ENCODE results near the gene CATSPERD.
"Not testable (repeated sequence)": the region's sequence is repeated elsewhere in the genome, so short reads cannot be mapped to it uniquely, and the experiment has no call there.

CATSPERD gene

GRCh38 chr19:5686326-5686646 lies 34.2 kb upstream of the CATSPERD start:
- DNase-seq: no peak

DNA sequence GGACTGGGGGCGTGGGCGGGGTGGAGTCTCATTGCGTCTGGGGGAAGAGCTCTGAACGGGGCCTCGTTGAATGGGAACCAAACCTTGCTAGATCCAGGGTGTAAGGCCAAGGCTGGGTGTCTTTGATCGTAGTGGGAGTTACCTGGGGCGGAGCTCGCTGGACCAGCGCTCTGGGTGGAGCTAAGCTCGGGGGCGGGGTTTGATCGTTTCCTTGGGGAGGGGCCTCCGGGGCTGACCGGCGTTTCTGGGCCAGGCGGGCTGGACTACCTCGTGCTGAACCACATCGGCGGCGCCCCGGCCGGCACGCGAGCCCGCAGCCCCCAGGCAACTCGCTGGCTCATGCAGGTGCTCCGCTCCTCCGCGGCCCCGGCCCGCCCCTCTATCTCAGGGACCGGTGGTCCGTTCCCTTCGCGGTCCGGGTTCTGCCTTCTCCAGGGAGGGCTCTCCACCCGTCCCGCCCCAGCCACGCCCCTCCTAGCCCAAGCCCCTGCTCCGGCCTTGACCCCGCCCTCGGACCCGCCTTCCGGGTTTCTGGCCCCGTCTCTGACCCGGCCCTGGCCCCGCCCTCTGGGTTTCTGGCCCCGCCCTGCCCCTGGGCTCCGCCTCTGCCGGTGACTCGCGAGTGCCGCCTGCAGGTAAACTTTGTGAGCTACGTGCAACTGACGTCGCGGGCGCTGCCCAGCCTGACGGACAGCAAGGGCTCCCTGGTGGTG lies 33.6 kb upstream of the CATSPERD start:
- DNase-seq: peak; percentile 81

DNA sequence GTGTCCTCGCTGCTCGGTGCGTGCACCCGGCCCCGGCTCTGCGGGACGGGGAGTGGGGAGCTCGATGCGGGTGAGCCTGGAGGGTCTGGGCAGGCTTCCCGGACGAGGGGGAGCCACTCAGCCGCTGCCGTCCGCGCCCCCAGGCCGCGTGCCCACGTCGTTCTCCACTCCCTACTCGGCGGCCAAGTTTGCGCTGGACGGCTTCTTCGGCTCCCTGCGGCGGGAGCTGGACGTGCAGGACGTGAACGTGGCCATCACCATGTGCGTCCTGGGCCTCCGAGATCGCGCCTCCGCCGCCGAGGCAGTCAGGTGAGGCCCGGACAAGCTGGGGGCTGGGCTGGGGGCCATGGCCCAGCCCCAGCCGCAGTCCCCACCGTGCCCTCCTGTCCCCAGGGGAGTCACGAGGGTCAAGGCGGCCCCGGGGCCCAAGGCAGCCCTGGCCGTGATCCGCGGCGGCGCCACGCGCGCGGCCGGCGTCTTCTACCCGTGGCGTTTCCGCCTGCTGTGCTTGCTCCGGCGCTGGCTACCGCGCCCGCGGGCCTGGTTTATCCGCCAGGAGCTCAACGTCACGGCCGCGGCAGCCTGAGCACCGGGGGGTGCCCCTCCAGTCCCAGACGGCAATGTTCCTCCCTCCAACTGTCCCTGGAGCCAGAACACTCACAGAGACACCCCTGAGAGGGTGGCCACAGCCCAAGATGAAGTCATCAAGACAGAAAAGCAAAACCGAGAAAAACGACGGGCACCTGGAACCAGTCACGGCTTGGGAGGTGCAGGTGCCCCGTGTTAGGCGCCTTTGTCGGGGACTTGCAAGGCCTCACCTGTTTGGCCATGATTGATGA lies 32.9 kb upstream of the CATSPERD start:
- no peak for DNase-seq

- not testable (repeated sequence) for DNase-seq
These were observed 32.1 kb upstream of the CATSPERD start for GRCh38 chr19:5688262-5688881.

DNA sequence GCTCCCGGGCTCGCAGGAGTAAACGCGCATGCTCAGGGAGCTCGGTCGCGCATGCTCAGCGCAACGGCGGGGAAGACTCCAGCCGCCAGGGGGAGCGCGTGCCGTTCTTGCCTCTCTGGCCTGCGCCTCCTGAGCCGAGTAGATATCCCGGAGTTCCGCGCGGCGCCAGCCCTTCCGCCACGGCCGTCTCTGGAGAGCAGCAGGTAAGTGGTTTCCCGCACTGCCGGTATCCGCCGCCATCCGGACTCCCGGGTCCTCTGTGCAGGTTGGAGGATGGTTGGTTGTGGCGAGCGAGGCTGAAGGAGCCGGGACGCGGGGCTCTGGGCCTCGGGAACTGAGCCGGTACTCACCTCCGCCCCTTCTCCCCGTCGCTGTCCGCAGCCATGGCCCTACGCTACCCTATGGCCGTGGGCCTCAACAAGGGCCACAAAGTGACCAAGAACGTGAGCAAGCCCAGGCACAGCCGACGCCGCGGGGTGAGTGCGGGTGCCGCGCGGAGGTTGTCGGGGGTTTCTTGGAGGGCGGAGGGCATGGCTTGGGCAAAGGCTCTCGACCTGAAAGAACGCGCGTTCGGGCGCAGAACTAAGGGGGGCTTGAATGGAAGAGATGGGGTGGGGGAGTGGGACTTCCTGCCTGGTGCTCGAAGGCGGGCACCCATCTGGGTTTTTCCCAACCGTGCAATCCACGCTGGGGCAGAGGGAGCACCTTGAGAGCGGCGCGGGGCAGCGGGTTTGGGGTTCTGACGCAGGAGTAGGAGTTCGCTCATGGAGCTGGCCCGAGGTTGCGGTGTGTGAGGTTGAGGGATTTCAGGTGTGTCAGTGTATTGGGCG lies 30.1 kb upstream of the CATSPERD start, which contains the start of gene RPL36:
Gene RPL36, plus strand, starts transcription at position 171 of the 830 bp plus-strand sequence. Its CDS starts 213 bp downstream, at position 384.
- peak; percentile 84 for DNase-seq

DNA sequence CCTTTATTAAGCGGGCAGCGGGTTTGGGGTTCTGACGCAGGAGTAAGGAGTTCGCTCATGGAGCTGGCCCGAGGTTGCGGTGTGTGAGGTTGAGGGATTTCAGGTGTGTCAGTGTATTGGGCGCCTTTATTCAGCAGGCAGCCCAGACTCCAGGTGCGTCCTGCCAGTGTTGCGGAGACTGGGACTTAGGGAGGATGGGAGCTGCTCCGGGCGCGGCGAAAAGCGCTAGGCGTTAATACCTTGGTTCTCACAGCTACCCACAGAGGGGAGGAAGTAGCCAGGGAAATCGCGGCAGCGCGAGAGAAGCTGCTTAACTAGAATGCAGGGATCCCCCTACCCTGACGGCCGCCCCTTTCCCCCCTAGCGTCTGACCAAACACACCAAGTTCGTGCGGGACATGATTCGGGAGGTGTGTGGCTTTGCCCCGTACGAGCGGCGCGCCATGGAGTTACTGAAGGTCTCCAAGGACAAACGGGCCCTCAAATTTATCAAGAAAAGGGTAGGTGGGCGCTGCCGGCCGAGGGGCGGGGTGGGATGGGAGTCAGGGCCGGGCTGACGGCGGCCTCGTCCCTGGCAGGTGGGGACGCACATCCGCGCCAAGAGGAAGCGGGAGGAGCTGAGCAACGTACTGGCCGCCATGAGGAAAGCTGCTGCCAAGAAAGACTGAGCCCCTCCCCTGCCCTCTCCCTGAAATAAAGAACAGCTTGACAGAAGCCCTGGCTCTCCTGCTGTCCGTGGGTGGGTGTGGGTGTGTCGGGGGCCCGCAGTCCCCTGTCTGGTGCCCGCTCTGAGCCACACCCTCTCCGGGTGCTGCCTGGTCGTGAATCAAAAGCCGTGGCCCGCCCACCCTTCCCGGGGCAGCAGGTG lies 29.2 kb upstream of the CATSPERD start:
- no peak for DNase-seq

- DNase-seq: no peak
These were observed 28.4 kb upstream of the CATSPERD start for GRCh38 chr19:5691822-5692722.

DNA sequence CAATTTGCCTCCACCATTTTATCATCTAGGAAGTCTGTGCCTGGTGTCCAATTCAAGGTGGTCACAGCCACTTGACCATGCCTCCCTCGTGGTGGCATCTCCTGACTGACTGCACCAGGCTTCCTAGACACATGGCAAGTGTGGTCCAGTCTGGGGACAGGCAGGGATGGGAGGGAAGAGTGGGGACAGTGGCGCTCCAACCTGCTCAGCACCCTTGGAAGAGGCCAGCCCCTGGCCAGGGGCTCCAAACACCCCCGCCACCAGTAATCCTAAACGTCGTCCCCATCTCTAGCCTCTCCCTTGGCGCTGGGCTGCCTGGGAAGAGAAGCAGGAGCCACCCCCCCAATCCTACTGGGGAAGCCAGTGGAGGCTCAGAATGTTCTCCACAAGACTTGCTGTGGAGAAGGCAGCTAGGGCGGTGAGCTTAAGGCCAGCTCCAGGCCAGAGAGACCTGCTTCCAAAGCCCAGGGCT lies 27.7 kb upstream of the CATSPERD start:
- DNase-seq: no peak

DNA sequence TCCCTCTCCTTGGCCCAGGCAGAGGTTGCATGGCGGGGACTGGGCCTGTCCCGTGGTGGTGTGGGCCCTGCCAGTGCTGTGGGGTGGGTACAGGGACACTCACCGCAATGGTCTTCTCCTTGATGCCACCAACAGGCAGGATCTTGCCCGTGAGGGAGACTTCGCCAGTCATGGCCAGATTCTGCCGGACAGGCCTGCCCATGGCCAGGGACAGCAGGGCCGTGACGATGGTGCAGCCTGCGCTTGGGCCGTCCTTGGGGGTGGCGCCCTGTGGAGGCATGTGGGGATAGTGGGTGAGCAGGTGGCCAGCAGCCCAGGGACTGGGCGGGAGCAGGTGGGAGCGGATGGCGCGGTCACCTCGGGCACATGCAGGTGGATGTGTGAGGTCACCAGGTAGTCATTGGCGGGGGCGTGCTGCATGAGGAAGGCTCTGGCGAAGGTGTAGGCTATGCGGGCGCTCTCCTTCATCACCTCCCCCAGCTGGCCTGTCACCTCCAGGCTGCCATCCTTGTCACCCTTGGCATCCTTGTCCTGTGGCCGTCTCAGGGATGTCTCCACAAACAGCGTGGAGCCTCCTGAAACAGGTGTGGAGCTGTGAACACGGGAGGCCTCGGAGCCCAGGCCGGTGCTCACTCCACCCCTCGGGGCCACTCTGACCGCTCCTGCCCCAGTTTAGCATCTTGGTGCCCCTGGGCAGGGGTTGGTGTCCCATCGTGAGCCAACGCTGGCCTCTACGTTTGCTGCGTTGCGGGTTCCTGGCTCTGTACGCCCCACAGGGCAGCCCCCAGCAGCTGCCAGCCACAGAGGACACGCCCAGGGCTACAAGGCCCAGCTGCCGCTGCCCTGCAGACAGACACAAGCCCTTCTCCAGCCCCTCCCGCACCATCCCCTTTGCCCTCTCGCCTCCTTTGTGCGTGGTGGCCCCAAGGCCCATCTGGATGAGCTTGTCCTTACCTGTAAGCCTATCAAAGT lies 27.0 kb upstream of the CATSPERD start:
- no peak for DNase-seq

GRCh38 chr19:5694167-5694955 lies 26.1 kb upstream of the CATSPERD start:
- no peak for DNase-seq

DNA sequence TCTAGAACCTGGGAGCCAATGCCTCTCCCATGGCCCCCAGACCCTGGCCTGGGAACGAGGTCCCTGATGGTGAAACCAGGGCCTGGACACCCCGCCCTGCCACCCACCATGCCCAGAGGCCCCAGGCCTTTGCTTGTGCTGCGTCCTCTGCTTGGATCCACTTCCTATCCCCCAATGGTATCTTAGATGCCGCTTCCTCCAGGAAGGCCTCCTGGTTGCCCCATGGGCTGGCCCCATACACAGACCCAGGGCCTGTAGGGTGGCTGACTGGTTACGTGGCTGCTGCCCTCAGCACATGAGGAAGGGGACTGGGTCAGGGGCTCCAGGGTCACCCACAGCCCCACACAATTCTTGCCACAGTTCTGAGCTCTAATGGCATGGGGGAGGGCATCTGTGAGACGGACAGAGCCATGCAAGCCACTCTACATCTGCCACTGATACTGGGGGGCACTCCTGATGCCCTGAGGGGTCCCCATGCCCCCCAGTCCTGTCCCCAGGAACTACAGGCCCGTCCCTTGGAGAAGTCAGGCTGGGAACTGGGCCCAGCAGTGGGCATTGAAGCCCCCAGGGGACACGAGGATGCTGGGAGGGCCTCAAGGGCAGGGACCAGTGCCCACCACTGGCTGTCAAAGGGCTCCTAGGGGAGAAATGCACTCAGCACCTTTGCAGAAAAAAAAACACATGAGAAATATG lies 25.3 kb upstream of the CATSPERD start:
- DNase-seq: no peak

DNA sequence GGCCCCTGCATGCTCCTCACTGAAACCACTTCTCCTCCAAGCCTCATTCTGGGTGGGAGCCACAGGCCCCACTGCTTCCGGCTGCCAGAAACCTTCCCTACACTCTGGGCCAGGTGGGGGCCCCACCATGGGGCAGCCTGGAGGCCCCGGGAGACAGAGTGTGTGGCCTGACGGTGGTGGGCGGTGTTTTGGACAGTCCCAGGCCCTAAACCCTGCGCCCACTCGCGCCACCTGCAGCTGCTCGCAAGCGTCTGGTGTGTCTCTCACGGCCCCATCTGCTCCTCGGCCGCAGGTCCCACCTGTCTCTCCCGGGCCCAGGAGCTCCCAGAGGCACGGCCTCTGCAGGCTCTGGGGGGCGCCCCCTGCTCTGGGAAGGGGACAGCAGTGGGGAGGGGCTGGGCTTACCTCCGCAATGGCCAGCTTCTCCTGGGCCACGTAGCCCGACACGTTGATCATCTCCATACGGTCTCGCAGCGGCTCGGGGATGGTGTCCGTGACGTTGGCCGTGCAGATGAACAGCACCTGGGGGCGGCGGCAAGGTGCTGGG lies 24.7 kb upstream of the CATSPERD start:
- DNase-seq: no peak

DNA sequence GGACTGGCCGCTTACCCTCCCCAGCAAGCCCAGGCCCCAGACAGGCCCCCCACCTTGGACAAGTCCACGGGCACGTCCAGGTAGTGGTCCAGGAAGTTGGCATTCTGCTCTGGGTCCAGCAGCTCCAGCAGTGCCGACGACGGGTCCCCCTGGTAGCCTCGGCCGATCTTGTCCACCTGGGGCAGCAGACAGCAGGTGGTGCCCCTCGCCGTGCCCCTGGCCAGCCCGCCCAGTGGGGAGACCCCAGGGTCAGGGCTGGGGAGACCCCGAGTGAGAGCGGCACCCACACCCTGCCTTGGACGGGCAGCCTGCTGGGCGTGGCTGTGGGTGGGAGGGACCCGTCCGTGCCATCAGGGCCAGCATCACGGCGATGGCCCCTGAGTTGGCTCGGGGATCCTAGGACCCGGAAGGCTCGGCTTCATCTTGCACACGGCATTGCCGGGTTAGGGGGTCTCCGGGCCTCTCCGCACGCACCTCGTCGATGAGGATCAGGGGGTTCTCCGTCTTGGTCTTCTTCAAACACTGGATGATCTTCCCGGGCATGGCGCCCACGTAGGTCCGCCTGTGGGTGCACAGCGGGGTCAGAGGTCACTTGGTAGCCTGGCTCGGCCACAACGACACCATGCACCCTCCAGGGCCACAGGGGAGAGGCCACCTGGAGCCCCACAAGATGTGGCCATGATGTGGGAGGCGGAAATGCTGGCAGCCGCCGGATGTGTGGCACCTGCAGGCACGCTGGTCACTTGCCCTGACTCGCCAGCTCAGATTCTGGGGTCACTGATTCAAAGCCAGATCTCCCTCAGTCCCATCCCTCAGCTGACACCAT lies 24.0 kb upstream of the CATSPERD start:
- DNase-seq: no peak

- no peak for DNase-seq
These were observed 23.2 kb upstream of the CATSPERD start for GRCh38 chr19:5697022-5697889.

GRCh38 chr19:5697890-5698634 lies 22.4 kb upstream of the CATSPERD start:
- no peak for DNase-seq

Data from SHP77 treated with DMSO at 0.1 percent for 48 hours (cell line).